B cell (primary cell): ENCODE data around the gene EPB41. TPM values are rescaled to one million over a fixed set of nuclear protein-coding genes. Genes with fewer than 3 reads are reported as not detected.

Source experiments
- ATAC-seq: fragments of 200-7000 bp; cut with Tn5 transposase; one replicate; pipeline ENCODE4 v1.10.0; 2021; ENCODE audit warnings: low read depth, mild to moderate bottlenecking, moderate number of reproducible peaks, moderate library complexity
- CTCF ChIA-PET: fragments of 350-600 bp; sonication (Branson Sonifier 250); formaldehyde crosslinking; loops from one replicate; lab custom pipeline; 2021; ENCODE audit warnings: antibody characterized with exemption, inconsistent platforms; lab: Charles Lee
- POLR2A ChIA-PET: fragments of 350-600 bp; sonication (Branson Sonifier 250); formaldehyde crosslinking; loops from one replicate; lab custom pipeline; 2021; ENCODE audit warnings: antibody characterized with exemption; lab: Charles Lee
- DNase-seq: peaks from one replicate; pipeline ENCODE4 v3.0.0; 2013
- H2AFZ ChIP-seq: 2 replicates; pipeline ENCODE4 v1.6.1; 2012; ENCODE audit warnings: mild to moderate bottlenecking, low read depth, low read length; ENCODE audit not compliant: insufficient read depth, poor library complexity, severe bottlenecking
- H3K27ac ChIP-seq, 2 donors: 1 replicate in 1 of 2; 2 replicates in 1 of 2; pipeline ENCODE4 v1.5.1; 2012 to 2013; ENCODE audit warnings: low read length in 2 of 2, mild to moderate bottlenecking in 2 of 2, moderate library complexity in 1 of 2
- H3K27me3 ChIP-seq, 4 experiments: fragments of 200-600 bp in 1 of 4; sonication (generic) in 1 of 4; replicated peaks in 1 of 4; 1 replicate in 2 of 4; 2 replicates in 2 of 4; pipeline versions ENCODE4 v1.6.1 to v1.7.0; 2013 to 2016; ENCODE audit warnings: low read length in 3 of 4, mild to moderate bottlenecking in 2 of 4, mixed read lengths in 1 of 4, moderate library complexity in 1 of 4; ENCODE audit not compliant: insufficient read depth in 4 of 4, control insufficient read depth in 3 of 4; ENCODE audit errors: control extremely low read depth in 1 of 4
- H3K36me3 ChIP-seq, 2 experiments: replicated peaks in 1 of 2; 1 replicate in 1 of 2; 2 replicates in 1 of 2; pipeline versions ENCODE4 v1.6.1 to v1.7.1; 2013; ENCODE audit warnings: low read length in 1 of 2; ENCODE audit not compliant: insufficient read depth in 2 of 2, control insufficient read depth in 1 of 2; ENCODE audit errors: control extremely low read depth in 1 of 2, extremely low read depth in 1 of 2
- H3K4me1 ChIP-seq, 2 donors: fragments of 200-600 bp in 1 of 2; sonication (generic) in 1 of 2; 1 replicate in 1 of 2; 2 replicates in 1 of 2; pipeline versions ENCODE4 v1.5.1 to v1.6.1; 2013 to 2017; ENCODE audit warnings: low read length in 2 of 2; ENCODE audit not compliant: control insufficient read depth in 2 of 2, insufficient read depth in 2 of 2
- H3K4me2 ChIP-seq: replicated peaks from 2 replicates; pipeline ENCODE3; 2012; ENCODE audit warnings: mild to moderate bottlenecking, low read depth, low read length; ENCODE audit not compliant: poor library complexity, severe bottlenecking
- H3K4me3 ChIP-seq, 5 experiments: fragments of 200-600 bp in 1 of 5; sonication (generic) in 1 of 5; 1 replicate in 3 of 5; 2 replicates in 2 of 5; pipeline versions ENCODE4 v1.5.1 to v1.7.0; 2011 to 2016; ENCODE audit warnings: low read length in 4 of 5, mild to moderate bottlenecking in 4 of 5, low read depth in 2 of 5, control low read depth in 1 of 5, moderate library complexity in 1 of 5; ENCODE audit not compliant: insufficient read depth in 1 of 5; ENCODE audit errors: control extremely low read depth in 1 of 5, extremely low read depth in 1 of 5
- H3K79me2 ChIP-seq: fragments of 200-600 bp; sonication (generic); one replicate; pipeline ENCODE4 v1.6.0; 2016; ENCODE audit warnings: low read length; ENCODE audit not compliant: control insufficient read depth, insufficient read depth
- H3K9ac ChIP-seq: fragments of 200-600 bp; sonication (generic); 2 replicates; pipeline ENCODE4 v1.6.1; 2017; ENCODE audit warnings: mild to moderate bottlenecking, low read length, moderate library complexity
- H3K9me3 ChIP-seq, 3 donors: one replicate each; pipeline versions ENCODE4 v1.6.1 to v1.7.1; 2013; ENCODE audit warnings: low read length in 2 of 3; ENCODE audit not compliant: control insufficient read depth in 2 of 3, insufficient read depth in 1 of 3; ENCODE audit errors: control extremely low read depth in 1 of 3
- H4K20me1 ChIP-seq: 2 replicates; pipeline ENCODE4 v1.6.0; 2012; ENCODE audit warnings: mild to moderate bottlenecking, low read length; ENCODE audit not compliant: insufficient read depth, control insufficient read depth, poor library complexity, severe bottlenecking
- H3K27ac Mint-ChIP-seq: one replicate; pipeline ENCODE4 v1.8.0; 2021; ENCODE audit warnings: mixed read lengths
- H3K27me3 Mint-ChIP-seq: one replicate; pipeline ENCODE4 v1.8.0; 2021; ENCODE audit warnings: mixed read lengths
- H3K4me1 Mint-ChIP-seq: one replicate; pipeline ENCODE4 v1.8.0; 2021; ENCODE audit warnings: mixed read lengths
- H3K4me3 Mint-ChIP-seq: one replicate; pipeline ENCODE4 v1.8.0; 2021; ENCODE audit warnings: mixed read lengths
- H3K9me3 Mint-ChIP-seq: one replicate; pipeline ENCODE4 v1.8.0; 2022; ENCODE audit warnings: mixed read lengths; ENCODE audit not compliant: insufficient read depth
- EZH2 ChIP-seq: IDR thresholded peaks from 2 replicates; pipeline ENCODE4 v1.6.1; 2012; ENCODE audit warnings: borderline replicate concordance, low read depth, mild to moderate bottlenecking, moderate library complexity, low read length; ENCODE audit not compliant: insufficient read depth, poor library complexity, severe bottlenecking
- WGBS: methylation state at CpG from one replicate; pipeline ENCODE4 v1.1.5; 2013; ENCODE audit warnings: missing lambda C conversion rate; ENCODE audit not compliant: insufficient coverage; 5-methylcytosine and 5-hydroxymethylcytosine counted together
- intact Hi-C: fragments of 100-400 bp; cut with micrococcal nuclease; formaldehyde crosslinking; loops from one replicate; pipeline ENCODE4 v1.10.0; 2022
- polyA plus RNA-seq: library from polyadenylated mRNA; depleted of rRNA; stranded (reverse); fragments of >200 nt; gene quantifications from 2 replicates; pipeline ENCODE4 v1.2.3, GENCODE V29; 2012
- total RNA-seq, 2 donors: library from RNA; stranded (reverse); fragments of 120-200 nt in 1 of 2; gene quantifications; 1 replicate in 1 of 2; 2 replicates in 1 of 2; pipeline versions ENCODE4 v1.2.3 to v1.2.4, GENCODE V29; 2013 to 2022
- TF ChIP-seq, protein P1 (sequence below): fragments of 200-600 bp; IDR thresholded peaks from one replicate; pipeline ENCODE4 v1.8.0; 2022; ENCODE audit warnings: antibody characterized with exemption, mild to moderate bottlenecking

Gene EPB41
- total and polyA plus RNA-seq, 2 donors (not counting 1 experiment from before 2014, with no cell fraction given): 45.8 to 186 TPM

- Mint-ChIP-seq H3K9me3 (no peaks in the 10 kb centered on the region), H3K4me1 (no peaks in the 10 kb centered on the region), H3K27me3 (no peaks in the 10 kb centered on the region), H3K4me3 (no peak overlapping the region), H3K27ac (no peak overlapping the region)
- ChIA-PET POLR2A (no interaction called here), CTCF (interaction anchor here (0.5 to 1.5 kb wide), 2 partner anchors 11 to 87 kb away, joined by 4 to 6 read pairs; no protein-coding TSS in a partner anchor)
- peaks cover 0 to 32% of the 10 kb centered on the region in 2 experiments for H3K36me3 ChIP-seq
- H3K4me2 ChIP-seq: no peak overlapping the region
- no peak overlapping the region for H3K27ac ChIP-seq
- WGBS: no CpG with 5 or more reads among the region's 5 CpGs
- H2AFZ ChIP-seq: no peak overlapping the region
- no peaks in the 10 kb centered on the region for H4K20me1 ChIP-seq
- no peaks in the 10 kb centered on the region for H3K27me3 ChIP-seq
- H3K4me1 ChIP-seq: no peaks in the 10 kb centered on the region
- no peaks in the 10 kb centered on the region for H3K9me3 ChIP-seq
- ATAC-seq (no peak), DNase-seq (no peak)
- intact Hi-C loops: no loop called here
- no peak for TF ChIP-seq EZH2
- TF ChIP-seq, protein P1, sequence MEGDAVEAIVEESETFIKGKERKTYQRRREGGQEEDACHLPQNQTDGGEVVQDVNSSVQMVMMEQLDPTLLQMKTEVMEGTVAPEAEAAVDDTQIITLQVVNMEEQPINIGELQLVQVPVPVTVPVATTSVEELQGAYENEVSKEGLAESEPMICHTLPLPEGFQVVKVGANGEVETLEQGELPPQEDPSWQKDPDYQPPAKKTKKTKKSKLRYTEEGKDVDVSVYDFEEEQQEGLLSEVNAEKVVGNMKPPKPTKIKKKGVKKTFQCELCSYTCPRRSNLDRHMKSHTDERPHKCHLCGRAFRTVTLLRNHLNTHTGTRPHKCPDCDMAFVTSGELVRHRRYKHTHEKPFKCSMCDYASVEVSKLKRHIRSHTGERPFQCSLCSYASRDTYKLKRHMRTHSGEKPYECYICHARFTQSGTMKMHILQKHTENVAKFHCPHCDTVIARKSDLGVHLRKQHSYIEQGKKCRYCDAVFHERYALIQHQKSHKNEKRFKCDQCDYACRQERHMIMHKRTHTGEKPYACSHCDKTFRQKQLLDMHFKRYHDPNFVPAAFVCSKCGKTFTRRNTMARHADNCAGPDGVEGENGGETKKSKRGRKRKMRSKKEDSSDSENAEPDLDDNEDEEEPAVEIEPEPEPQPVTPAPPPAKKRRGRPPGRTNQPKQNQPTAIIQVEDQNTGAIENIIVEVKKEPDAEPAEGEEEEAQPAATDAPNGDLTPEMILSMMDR: no peak
- H3K4me3 ChIP-seq: no peak overlapping the region
- H3K9ac ChIP-seq: no peak overlapping the region
- no peaks in the 10 kb centered on the region for H3K79me2 ChIP-seq
These were observed 132.8 kb downstream of the EPB41 start for GRCh38 chr1:29047142-29047541.

GRCh38 chr1:29050166-29050565, 135.8 kb downstream of the EPB41 start:
- no peak overlapping the region for H3K9ac ChIP-seq
- no peak overlapping the region for H2AFZ ChIP-seq
- ATAC-seq (no peak), DNase-seq (no peak)
- no peak overlapping the region for H3K4me3 ChIP-seq
- H4K20me1 ChIP-seq: no peaks in the 10 kb centered on the region
- H3K9me3 Mint-ChIP-seq: no peaks in the 10 kb centered on the region
- no peaks in the 10 kb centered on the region for H3K27me3 Mint-ChIP-seq
- ChIA-PET CTCF (interaction anchor here (1.4 to 2.9 kb wide), 3 partner anchors 9 to 168 kb away, joined by 3 to 13 read pairs (median 3); no protein-coding TSS in a partner anchor), POLR2A (no interaction called here)
- H3K79me2 ChIP-seq: no peaks in the 10 kb centered on the region
- H3K4me1 ChIP-seq: no peaks in the 10 kb centered on the region
- H3K4me2 ChIP-seq: no peak overlapping the region
- WGBS: no CpG with 5 or more reads among the region's 1 CpG
- H3K4me1 Mint-ChIP-seq: no peaks in the 10 kb centered on the region
- H3K27me3 ChIP-seq: no peaks in the 10 kb centered on the region
- no peak overlapping the region for H3K27ac Mint-ChIP-seq
- peaks cover 4 to 39% of the 10 kb centered on the region in 2 experiments for H3K36me3 ChIP-seq
- H3K27ac ChIP-seq: no peak overlapping the region
- no peak overlapping the region for H3K4me3 Mint-ChIP-seq
- intact Hi-C loops: no loop called here
- no peaks in the 10 kb centered on the region for H3K9me3 ChIP-seq
- no peak for TF ChIP-seq EZH2
- TF ChIP-seq, protein P1: no peak
